D721Med (cell line): ENCODE data around the gene PPP3R1.
A peak's percentile ranks its signal among the peaks of the same experiment; 100 is the strongest.

Source experiments
- DNase-seq: peaks from one replicate; pipeline ENCODE4 v3.0.0; 2011; ENCODE audit warnings: low spot score; ENCODE audit not compliant: insufficient read length
- FAIRE-seq: peaks from 2 replicates; lab custom pipeline; 2011; peaks lifted over from hg19 to GRCh38; lab: Jason Lieb, UNC
- TF ChIP-seq, protein P1 (sequence below): IDR thresholded peaks from 2 replicates; pipeline ENCODE4 v1.5.1; 2012; ENCODE audit warnings: mild to moderate bottlenecking, control low read depth; ENCODE audit not compliant: insufficient read depth; ENCODE audit errors: missing control alignments

PPP3R1 gene

DNA sequence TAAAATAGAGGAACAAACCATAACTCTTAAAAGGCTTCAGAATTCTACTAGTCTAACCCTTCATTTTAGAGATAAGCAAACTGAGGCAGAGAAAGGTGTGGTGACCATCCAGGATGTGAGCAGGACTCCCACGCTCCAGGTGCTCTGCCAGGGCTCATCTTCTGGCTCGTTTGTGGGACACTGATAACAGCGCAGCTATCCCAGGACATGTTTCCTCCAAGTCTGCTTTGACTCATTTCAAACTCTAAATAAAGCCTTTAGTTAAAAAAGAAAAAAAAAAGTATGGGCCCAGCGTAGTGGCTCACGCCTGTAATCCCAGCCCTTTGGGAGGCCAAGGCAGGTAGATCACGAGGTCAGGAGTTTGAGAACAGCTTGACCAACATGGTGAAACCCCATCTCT is 39.0 kb upstream of the PPP3R1 start:
- FAIRE-seq (no peak), DNase-seq (no peak)
- TF ChIP-seq, protein P1, sequence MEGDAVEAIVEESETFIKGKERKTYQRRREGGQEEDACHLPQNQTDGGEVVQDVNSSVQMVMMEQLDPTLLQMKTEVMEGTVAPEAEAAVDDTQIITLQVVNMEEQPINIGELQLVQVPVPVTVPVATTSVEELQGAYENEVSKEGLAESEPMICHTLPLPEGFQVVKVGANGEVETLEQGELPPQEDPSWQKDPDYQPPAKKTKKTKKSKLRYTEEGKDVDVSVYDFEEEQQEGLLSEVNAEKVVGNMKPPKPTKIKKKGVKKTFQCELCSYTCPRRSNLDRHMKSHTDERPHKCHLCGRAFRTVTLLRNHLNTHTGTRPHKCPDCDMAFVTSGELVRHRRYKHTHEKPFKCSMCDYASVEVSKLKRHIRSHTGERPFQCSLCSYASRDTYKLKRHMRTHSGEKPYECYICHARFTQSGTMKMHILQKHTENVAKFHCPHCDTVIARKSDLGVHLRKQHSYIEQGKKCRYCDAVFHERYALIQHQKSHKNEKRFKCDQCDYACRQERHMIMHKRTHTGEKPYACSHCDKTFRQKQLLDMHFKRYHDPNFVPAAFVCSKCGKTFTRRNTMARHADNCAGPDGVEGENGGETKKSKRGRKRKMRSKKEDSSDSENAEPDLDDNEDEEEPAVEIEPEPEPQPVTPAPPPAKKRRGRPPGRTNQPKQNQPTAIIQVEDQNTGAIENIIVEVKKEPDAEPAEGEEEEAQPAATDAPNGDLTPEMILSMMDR = no peak

DNA sequence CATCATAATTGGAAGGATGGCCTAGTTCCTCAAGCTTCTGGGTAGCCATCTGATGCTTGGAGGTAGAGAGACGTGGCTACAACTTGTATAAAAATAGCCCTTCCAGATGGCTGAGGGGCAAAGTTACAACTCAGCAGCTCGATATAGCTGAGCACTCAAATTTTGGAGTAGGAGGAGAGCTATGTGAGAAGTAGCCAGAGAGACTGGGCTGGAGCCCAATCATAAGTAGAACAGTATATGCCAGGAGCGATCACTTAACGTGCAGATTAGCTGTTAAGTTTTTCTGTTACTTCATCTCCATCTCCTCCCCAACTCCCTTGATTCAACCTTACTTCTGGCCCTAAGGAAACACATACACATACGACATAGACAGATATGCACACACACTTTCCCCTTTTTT is 38.6 kb upstream of the PPP3R1 start:
- TF ChIP-seq, protein P1 = no peak
- no peak for DNase-seq
- FAIRE-seq = no peak

DNA sequence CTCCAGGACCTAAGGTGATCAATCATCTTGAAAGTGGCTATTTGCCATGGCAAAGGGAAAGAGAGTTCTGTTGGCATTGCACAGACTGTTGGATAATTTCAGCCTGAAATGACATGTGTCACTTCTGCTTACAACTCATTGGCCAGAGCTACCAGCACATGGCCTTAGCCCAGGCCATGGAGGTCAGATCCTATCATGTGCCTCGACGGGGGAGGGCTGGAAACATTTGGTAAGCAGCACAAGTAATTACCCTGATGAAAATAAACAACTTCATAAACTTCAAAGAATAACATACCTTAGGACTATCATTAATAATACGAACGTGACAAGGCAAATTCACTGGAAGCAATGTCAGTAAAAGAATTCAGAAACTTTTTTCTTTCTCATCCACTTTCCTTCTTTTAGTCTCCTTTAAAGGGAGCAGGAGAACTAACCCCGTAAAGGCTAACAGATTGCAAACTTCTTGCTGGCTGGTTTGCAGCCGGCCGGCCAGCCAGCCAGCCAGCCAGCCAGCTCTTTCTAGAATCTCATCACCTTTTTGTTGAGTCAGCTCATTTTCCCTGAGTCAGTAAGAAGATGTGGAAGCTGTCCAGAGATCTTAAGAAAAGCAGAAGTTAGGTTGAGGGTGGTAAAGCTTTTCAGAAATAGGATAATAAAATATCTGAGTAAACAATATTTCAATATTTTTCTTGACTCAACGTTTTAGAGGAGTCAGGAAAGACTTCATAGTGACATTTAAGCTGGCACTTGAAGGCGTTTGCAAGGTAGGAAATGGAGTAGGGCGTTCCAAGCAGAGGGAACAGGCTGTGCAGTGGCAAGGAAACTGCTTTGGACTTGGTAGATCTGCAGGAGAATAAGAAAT is 35.5 kb upstream of the PPP3R1 start:
- TF ChIP-seq, protein P1 = no peak
- DNase-seq (no peak), FAIRE-seq (no peak)

DNA sequence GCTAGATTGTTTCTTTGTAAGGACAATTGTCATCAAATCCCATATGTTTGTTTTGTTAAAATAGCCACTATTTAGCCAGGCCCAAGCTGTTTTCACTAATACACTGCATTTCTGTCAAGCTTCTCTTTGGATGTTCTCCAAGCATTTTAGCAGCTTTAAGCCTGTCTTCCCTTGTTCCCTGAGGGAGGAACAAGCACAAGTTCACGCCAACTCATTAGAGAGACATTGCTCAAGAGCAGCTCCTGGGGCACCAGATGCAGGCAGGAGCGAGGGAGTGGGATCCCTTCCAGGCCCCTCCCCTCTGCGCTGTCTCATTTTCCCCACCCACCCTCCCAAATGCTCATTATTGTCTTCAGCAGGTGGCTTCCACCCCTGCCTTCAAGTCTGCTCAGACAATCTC is 32.6 kb upstream of the PPP3R1 start:
- FAIRE-seq (no peak), DNase-seq (no peak)
- TF ChIP-seq, protein P1 = no peak

DNA sequence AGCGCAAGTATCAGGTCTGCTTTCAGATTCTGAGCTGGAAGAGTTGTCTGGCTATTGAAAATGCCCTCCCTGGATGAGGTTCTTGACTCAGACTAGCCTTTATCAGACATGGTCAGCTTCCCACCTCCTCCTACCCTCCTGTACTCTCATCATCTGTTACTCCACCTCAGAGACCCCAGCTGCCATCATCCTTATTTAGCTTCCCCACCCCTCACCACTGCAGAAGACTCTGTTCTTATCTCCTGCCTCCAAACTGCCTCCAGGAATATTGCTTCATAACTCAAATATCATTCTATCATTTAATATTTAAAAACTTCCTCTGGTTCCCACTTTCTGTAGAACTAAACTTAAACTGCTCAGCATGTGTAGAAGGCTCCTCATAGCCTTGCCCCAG is 31.1 kb upstream of the PPP3R1 start:
- DNase-seq = no peak
- TF ChIP-seq, protein P1 = no peak
- no peak for FAIRE-seq

DNA sequence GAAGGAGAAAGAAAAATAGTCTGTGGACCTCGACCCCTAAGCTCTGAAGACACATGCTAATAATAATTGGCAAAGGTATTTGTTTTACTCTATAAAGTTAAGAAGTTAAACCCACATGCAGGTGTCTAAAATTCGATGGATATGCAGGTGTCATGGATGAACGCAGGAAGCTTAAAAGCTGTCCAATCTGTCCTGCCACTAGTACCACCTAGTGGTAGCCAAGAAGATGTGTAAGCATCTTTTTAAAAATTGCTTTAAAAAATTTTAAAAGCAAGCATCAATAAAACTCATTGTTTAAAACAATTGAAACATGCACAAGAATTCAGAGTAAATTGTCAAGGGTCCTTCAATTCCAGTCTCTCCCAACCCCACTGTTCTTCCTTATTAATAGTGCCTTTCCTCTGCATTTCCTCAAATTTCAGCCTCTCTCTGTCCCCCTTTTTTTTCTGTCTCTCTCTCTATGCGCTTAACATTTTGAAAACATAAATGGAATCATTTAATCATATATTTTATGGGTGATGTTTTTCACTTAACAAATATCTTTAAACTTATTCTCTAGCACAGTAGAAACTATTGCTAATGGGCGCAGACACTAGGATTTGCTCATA is 30.6 kb upstream of the PPP3R1 start:
- TF ChIP-seq, protein P1 = peak; percentile 75
- FAIRE-seq = peak; percentile 87
- no peak for DNase-seq

DNA sequence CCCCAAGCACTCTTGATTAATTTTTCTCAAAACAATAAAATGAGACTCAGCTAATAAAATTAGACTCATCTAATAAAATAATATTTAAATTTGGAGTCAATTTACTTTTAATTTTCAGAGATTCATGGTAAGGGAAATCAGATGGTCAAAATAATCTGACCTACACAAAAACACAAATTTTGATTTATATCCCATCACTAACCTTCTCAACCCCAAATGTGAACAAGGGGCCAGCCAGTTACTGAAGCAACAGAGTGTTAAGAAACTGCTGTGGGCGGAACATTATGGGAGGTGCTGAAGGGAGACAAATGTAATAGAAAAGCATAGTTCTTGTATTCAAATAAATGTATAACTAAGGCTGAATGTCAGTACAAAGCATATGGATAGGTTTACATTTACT is 28.5 kb upstream of the PPP3R1 start:
- FAIRE-seq (no peak), DNase-seq (no peak)
- TF ChIP-seq, protein P1 = no peak
